Esophagus muscularis mucosa (tissue), 4 donors: ENCODE data around the gene FAM171A1. TPM values are rescaled to one million over a fixed set of nuclear protein-coding genes. Genes with fewer than 3 reads are reported as not detected.

Experiments used
- DNase-seq: peaks from one replicate; pipeline ENCODE4 v3.0.0-alpha.2; 2017; ENCODE audit errors: extremely low spot score
- H3K27ac ChIP-seq, 4 donors: fragments of 200-600 bp; sonication (generic); replicated peaks in 1 of 4; 1 replicate in 3 of 4; 2 replicates in 1 of 4; pipeline ENCODE4 v1.5.1; 2016 to 2019; ENCODE audit warnings: mild to moderate bottlenecking in 1 of 4
- H3K27me3 ChIP-seq, 4 donors: fragments of 200-600 bp; sonication (generic); one replicate each; pipeline versions ENCODE4 v1.5.1 to v1.6.0; 2016 to 2019
- H3K36me3 ChIP-seq, 4 donors: fragments of 200-600 bp; sonication (generic); one replicate each; pipeline ENCODE4 v1.5.1; 2016 to 2019
- H3K4me1 ChIP-seq, 4 donors: fragments of 200-600 bp; sonication (generic); one replicate each; pipeline ENCODE4 v1.5.1; 2016 to 2019
- H3K4me3 ChIP-seq, 4 donors: fragments of 200-600 bp; sonication (generic); 1 replicate in 2 of 4; 2 replicates in 2 of 4; pipeline ENCODE4 v1.5.1; 2016 to 2019; ENCODE audit warnings: mild to moderate bottlenecking in 4 of 4, moderate library complexity in 1 of 4
- H3K9me3 ChIP-seq, 4 donors: fragments of 200-600 bp; sonication (generic); 1 replicate in 3 of 4; 2 replicates in 1 of 4; pipeline ENCODE4 v1.5.1; 2016 to 2019
- EP300 ChIP-seq: sonication (generic); formaldehyde crosslinking; IDR thresholded peaks from one replicate; pipeline ENCODE4 v1.6.1; 2017; ENCODE audit warnings: antibody characterized with exemption
- POLR2A ChIP-seq: fragments of 450-650 bp; IDR thresholded peaks from one replicate; pipeline ENCODE4 v1.6.1; 2017; ENCODE audit warnings: antibody characterized with exemption, moderate library complexity, mild to moderate bottlenecking, low read depth
- POLR2AphosphoS5 ChIP-seq, 2 donors: sonication (generic); formaldehyde crosslinking; IDR thresholded peaks; one replicate each; pipeline ENCODE4 v1.6.1; 2017; ENCODE audit warnings: antibody characterized with exemption in 2 of 2
- WGBS: methylation state at CpG from one replicate; pipeline ENCODE4 v1.1.5; 2018; 5-methylcytosine and 5-hydroxymethylcytosine counted together
- intact Hi-C: fragments of 100-400 bp; cut with DNase I; formaldehyde crosslinking; loops from one replicate; pipeline ENCODE4 v1.15.1; 2023
- total RNA-seq, 4 donors: library from RNA; depleted of rRNA; stranded (reverse); fragments of >200 nt; gene quantifications; one replicate each; pipeline versions ENCODE4 v1.1.0 to v1.2.1, GENCODE V29; 2016
- TF ChIP-seq, protein P1 (sequence below), 3 experiments: fragments of 200-600 bp in 2 of 3; fragments of 450-650 bp in 1 of 3; sonication (generic) in 2 of 3; IDR thresholded peaks; one replicate each; pipeline ENCODE4 v1.5.1; 2017 to 2019; ENCODE audit warnings: antibody characterized with exemption in 3 of 3, mild to moderate bottlenecking in 2 of 3, moderate library complexity in 1 of 3

FAM171A1 gene
- total RNA-seq, 4 donors from 2014 or later, result 7.1 to 15.0 (median 12.6) TPM

DNA sequence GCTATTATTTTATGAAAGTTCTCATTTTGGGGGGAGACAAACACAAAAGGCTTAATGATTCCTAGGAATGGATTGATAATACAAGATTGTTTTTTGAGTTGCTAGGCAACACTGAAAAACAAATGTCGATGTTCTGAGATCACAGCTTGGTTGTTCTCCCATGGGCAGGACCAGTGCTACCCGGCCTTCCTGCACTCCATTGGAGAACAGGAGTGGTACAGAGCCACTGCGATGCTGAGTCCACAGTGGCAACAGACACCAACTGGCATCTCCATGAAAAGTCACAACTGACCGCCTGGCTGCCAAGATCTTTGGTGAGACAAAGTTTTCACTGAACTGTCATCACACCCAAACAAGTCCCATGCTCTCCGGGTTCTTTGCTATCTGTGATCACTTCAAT is 133.7 kb downstream of the FAM171A1 start:
- H3K27ac ChIP-seq, result peak overlapping the region; percentile 23 to 54 (median 36)
- no peaks in the 10 kb centered on the region for H3K9me3 ChIP-seq

DNA sequence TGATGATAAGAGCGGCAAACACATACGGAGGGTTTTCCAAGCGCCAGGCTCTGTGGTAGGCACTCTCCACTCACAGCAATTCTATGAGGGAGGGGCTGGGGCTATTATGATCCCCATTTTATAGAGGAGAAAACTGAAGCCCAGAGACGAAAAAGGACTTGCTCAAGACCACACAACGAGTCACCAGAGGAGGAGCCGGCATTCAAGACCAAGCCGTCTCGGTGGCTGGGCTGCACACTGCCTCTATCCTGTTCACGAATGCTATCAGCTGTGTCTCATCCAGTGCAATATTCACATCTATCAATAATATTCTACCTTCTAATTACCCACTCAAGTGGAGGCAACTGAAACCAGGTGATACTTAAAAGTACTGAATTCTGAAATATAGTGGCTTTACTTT is 134.7 kb downstream of the FAM171A1 start:
- H3K4me1 ChIP-seq, result peaks cover 0 to 28% (median 12%) of the 10 kb centered on the region in 4 donors
- no peaks in the 10 kb centered on the region for H3K36me3 ChIP-seq
- peak overlapping the region in 3 of 4 donors; percentile 23 to 54 (median 28) for H3K27ac ChIP-seq
- no peaks in the 10 kb centered on the region for H3K27me3 ChIP-seq
- no peak overlapping the region for H3K4me3 ChIP-seq
- no peak for DNase-seq
- H3K9me3 ChIP-seq, result no peaks in the 10 kb centered on the region
- intact Hi-C loops, result no loop called here
- TF ChIP-seq POLR2AphosphoS5 (IDR thresholded peaks at IDR 0.05) (no peak), POLR2A (no peak), EP300 (no peak)
- TF ChIP-seq, protein P1, sequence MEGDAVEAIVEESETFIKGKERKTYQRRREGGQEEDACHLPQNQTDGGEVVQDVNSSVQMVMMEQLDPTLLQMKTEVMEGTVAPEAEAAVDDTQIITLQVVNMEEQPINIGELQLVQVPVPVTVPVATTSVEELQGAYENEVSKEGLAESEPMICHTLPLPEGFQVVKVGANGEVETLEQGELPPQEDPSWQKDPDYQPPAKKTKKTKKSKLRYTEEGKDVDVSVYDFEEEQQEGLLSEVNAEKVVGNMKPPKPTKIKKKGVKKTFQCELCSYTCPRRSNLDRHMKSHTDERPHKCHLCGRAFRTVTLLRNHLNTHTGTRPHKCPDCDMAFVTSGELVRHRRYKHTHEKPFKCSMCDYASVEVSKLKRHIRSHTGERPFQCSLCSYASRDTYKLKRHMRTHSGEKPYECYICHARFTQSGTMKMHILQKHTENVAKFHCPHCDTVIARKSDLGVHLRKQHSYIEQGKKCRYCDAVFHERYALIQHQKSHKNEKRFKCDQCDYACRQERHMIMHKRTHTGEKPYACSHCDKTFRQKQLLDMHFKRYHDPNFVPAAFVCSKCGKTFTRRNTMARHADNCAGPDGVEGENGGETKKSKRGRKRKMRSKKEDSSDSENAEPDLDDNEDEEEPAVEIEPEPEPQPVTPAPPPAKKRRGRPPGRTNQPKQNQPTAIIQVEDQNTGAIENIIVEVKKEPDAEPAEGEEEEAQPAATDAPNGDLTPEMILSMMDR (IDR thresholded peaks at IDR 0.05), result no peak
- WGBS, result 94% methylated on average over 9 of the region's 9 CpGs

More for the DNA sequence above, 133.7 kb downstream of the FAM171A1 start:
- intact Hi-C loops, result no loop called here
- H3K4me1 ChIP-seq, result peaks cover 0 to 28% (median 12%) of the 10 kb centered on the region in 4 donors
- 49% methylated on average over 5 of the region's 5 CpGs for WGBS
- no peak for DNase-seq
- H3K36me3 ChIP-seq, result no peaks in the 10 kb centered on the region
- no peak overlapping the region for H3K4me3 ChIP-seq
- TF ChIP-seq, protein P1 (IDR thresholded peaks at IDR 0.05), result no peak
- TF ChIP-seq POLR2AphosphoS5 (IDR thresholded peaks at IDR 0.05), result peak; percentile 26 to 51
- no peaks in the 10 kb centered on the region for H3K27me3 ChIP-seq

DNA sequence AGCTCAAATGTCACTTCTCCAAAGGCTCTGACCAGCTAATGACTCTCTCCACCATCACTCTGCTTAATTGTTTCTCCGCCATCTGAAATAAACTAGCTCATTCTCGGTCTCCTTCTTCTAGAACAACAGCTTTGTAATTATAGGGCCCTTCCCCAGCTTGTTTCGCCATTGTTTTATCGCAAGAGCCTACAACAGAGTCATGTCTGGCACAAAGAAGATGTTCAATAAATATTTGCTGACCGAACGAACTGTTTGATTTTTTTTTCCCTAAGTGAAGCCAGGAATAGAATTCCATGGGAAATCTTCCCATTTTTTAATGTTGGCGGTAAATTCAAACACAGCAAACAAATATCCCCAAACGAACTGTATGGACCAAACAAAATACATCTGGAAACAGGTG is 138.8 kb downstream of the FAM171A1 start:
- Histone ChIP-seq H3K4me3 (no peak overlapping the region), H3K27ac (no peak overlapping the region), H3K4me1 (peaks cover 0 to 10% (median 6%) of the 10 kb centered on the region in 4 donors), H3K27me3 (no peaks in the 10 kb centered on the region), H3K9me3 (no peaks in the 10 kb centered on the region), H3K36me3 (no peaks in the 10 kb centered on the region)
- 87% methylated on average over 8 of the region's 8 CpGs for WGBS
- no peak for DNase-seq
- intact Hi-C loops, result no loop called here
- TF ChIP-seq, protein P1 (IDR thresholded peaks at IDR 0.05), result no peak
- no peak for TF ChIP-seq POLR2A
- no peak for TF ChIP-seq POLR2AphosphoS5 (IDR thresholded peaks at IDR 0.05)
- TF ChIP-seq EP300, result no peak

GRCh38 chr10:15231426-15231825 is 139.7 kb downstream of the FAM171A1 start:
- no peaks in the 10 kb centered on the region for H3K9me3 ChIP-seq
- H3K4me1 ChIP-seq, result peaks cover 0 to 1% (median 0%) of the 10 kb centered on the region in 4 donors
- intact Hi-C loops, result no loop called here
- no peaks in the 10 kb centered on the region for H3K27me3 ChIP-seq
- H3K27ac ChIP-seq, result no peak overlapping the region
- no peak overlapping the region for H3K4me3 ChIP-seq
- 96% methylated on average over 11 of the region's 11 CpGs for WGBS
- H3K36me3 ChIP-seq, result no peaks in the 10 kb centered on the region
- TF ChIP-seq POLR2A (no peak), EP300 (no peak), POLR2AphosphoS5 (IDR thresholded peaks at IDR 0.05) (no peak)
- TF ChIP-seq, protein P1 (IDR thresholded peaks at IDR 0.05), result no peak
- no peak for DNase-seq

DNA sequence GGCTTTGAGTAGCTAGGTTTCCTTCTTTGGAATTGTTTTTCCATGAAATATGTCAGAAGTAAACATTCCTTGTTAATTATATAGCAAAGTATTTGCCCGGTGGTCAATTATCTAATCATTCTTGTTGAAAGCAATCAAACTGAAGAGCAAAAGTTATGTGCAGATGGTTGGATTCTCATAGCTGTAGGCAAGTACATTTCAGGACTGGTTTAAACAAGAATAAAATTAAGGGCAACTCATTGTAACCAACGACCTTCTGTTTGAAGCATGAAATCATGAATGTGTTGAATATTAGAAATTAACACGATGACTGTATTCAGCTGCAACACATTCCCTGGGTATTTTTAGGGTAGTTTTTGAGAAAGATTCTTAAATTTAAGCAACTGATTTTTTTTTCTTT is 140.8 kb downstream of the FAM171A1 start:
- WGBS, result 74% methylated on average over 3 of the region's 3 CpGs
- H3K27me3 ChIP-seq, result no peaks in the 10 kb centered on the region
- TF ChIP-seq, protein P1 (IDR thresholded peaks at IDR 0.05), result no peak
- TF ChIP-seq POLR2AphosphoS5 (IDR thresholded peaks at IDR 0.05) (no peak), POLR2A (no peak), EP300 (no peak)
- H3K36me3 ChIP-seq, result no peaks in the 10 kb centered on the region
- H3K4me1 ChIP-seq, result no peaks in the 10 kb centered on the region
- no peak overlapping the region for H3K4me3 ChIP-seq
- no peak for DNase-seq
- no peaks in the 10 kb centered on the region for H3K9me3 ChIP-seq
- no peak overlapping the region for H3K27ac ChIP-seq
- intact Hi-C loops, result no loop called here
